Breast epithelium (tissue), 3 donors: ENCODE measurements around the gene GABRE.

Experiments
- CTCF ChIP-seq, 3 donors: fragments of 450-650 bp; IDR thresholded peaks; one replicate each; pipeline ENCODE4 v1.5.1; 2016 to 2017; ENCODE audit warnings: antibody characterized with exemption in 3 of 3, mild to moderate bottlenecking in 3 of 3, moderate library complexity in 3 of 3
- POLR2AphosphoS5 ChIP-seq, 3 donors: sonication (generic); formaldehyde crosslinking; IDR thresholded peaks; one replicate each; pipeline ENCODE4 v1.6.1; 2017; ENCODE audit warnings: antibody characterized with exemption in 3 of 3

GRCh38 chrX:151962034-151962433, 12.4 kb downstream of the GABRE start:
- no peak for TF ChIP-seq CTCF (IDR thresholded peaks at IDR 0.05)
- no peak for TF ChIP-seq POLR2AphosphoS5 (IDR thresholded peaks at IDR 0.05)
